Natural killer cell (primary cell): ENCODE results near the gene FAM184B. TPM values are rescaled to one million over a fixed set of nuclear protein-coding genes. Genes with fewer than 3 reads are reported as not detected.

Experiments used
- ATAC-seq, 3 donors: fragments of 150-1000 bp in 2 of 3; fragments of 200-7000 bp in 1 of 3; cut with Tn5 transposase; 1 replicate in 1 of 3; 2 replicates in 2 of 3; pipeline ENCODE4 v1.10.0; 2021; ENCODE audit warnings: mild to moderate bottlenecking in 2 of 3, moderate library complexity in 2 of 3
- DNase-seq, 2 donors: peaks; one replicate each; pipeline versions ENCODE4 v3.0.0 to v3.0.0-alpha.2; 2013 to 2021; ENCODE audit warnings: mixed read lengths in 1 of 2
- H3K27ac ChIP-seq: one replicate; pipeline ENCODE4 v1.5.1; 2013; ENCODE audit warnings: mild to moderate bottlenecking, low read length
- H3K27me3 ChIP-seq: one replicate; pipeline ENCODE4 v1.6.1; 2013; ENCODE audit warnings: low read length; ENCODE audit not compliant: control insufficient read depth, insufficient read depth
- H3K36me3 ChIP-seq: one replicate; pipeline ENCODE4 v1.6.1; 2013; ENCODE audit warnings: low read length; ENCODE audit not compliant: control insufficient read depth, insufficient read depth
- H3K4me1 ChIP-seq: one replicate; pipeline ENCODE4 v1.6.1; 2013; ENCODE audit warnings: low read length; ENCODE audit not compliant: control insufficient read depth, insufficient read depth
- H3K4me3 ChIP-seq: one replicate; pipeline ENCODE4 v1.5.1; 2013; ENCODE audit warnings: low read length
- H3K9me3 ChIP-seq: one replicate; pipeline ENCODE4 v1.6.1; 2013; ENCODE audit warnings: low read length; ENCODE audit not compliant: control insufficient read depth, insufficient read depth
- H3K27ac Mint-ChIP-seq, 2 donors: one replicate each; pipeline ENCODE4 v1.8.0; 2022; ENCODE audit warnings: mild to moderate bottlenecking in 2 of 2, mixed read lengths in 2 of 2, moderate library complexity in 1 of 2
- H3K27me3 Mint-ChIP-seq, 2 donors: one replicate each; pipeline ENCODE4 v1.8.0; 2022; ENCODE audit warnings: low read depth in 2 of 2, mixed read lengths in 2 of 2
- H3K36me3 Mint-ChIP-seq: one replicate; pipeline ENCODE4 v1.8.0; 2022; ENCODE audit warnings: mixed read lengths
- H3K4me1 Mint-ChIP-seq, 2 donors: one replicate each; pipeline ENCODE4 v1.8.0; 2022; ENCODE audit warnings: mixed read lengths in 2 of 2
- H3K4me3 Mint-ChIP-seq: one replicate; pipeline ENCODE4 v1.8.0; 2022; ENCODE audit warnings: mild to moderate bottlenecking, moderate library complexity, mixed read lengths
- H3K9me3 Mint-ChIP-seq, 2 donors: one replicate each; pipeline ENCODE4 v1.8.0; 2022; ENCODE audit warnings: mixed read lengths in 2 of 2
- CTCF ChIP-seq: fragments of 200-600 bp; IDR thresholded peaks from one replicate; pipeline ENCODE4 v1.8.0; 2022; ENCODE audit warnings: antibody characterized with exemption
- WGBS: methylation state at CpG from one replicate; pipeline ENCODE4 v1.1.7; 2013; ENCODE audit warnings: missing lambda C conversion rate; ENCODE audit not compliant: insufficient coverage; 5-methylcytosine and 5-hydroxymethylcytosine counted together
- intact Hi-C: fragments of 100-400 bp; cut with micrococcal nuclease; formaldehyde crosslinking; loops from one replicate; pipeline ENCODE4 v1.14.2; 2022
- total RNA-seq, 4 donors: library from RNA; stranded (reverse); fragments of 120-200 nt in 1 of 4; gene quantifications; one replicate each; pipeline versions ENCODE4 v1.2.3 to v1.2.4, GENCODE V29; 2013 to 2022

FAM184B gene
- total RNA-seq, 3 donors from 2014 or later (not counting 1 experiment from before 2014, with no cell fraction given), result 0.05 TPM; not detected in 2

- WGBS, result 82% methylated on average over 2 of the region's 3 CpGs
- H3K27me3 ChIP-seq, result no peaks in the 10 kb centered on the region
- Mint-ChIP-seq H3K4me3 (no peak overlapping the region), H3K36me3 (peaks cover 13% of the 10 kb centered on the region), H3K4me1 (peaks cover 9 to 10% of the 10 kb centered on the region in 2 donors), H3K27me3 (peaks cover 8 to 22% of the 10 kb centered on the region in 2 donors), H3K27ac (no peak overlapping the region), H3K9me3 (peaks cover 0 to 3% of the 10 kb centered on the region in 2 donors)
- H3K9me3 ChIP-seq, result no peaks in the 10 kb centered on the region
- no peak overlapping the region for H3K4me3 ChIP-seq
- no peak overlapping the region for H3K27ac ChIP-seq
- H3K36me3 ChIP-seq, result no peaks in the 10 kb centered on the region
- TF ChIP-seq CTCF, result no peak
- H3K4me1 ChIP-seq, result peaks cover 6% of the 10 kb centered on the region
- intact Hi-C loops, result no loop called here
- DNase-seq, result no peak
- ATAC-seq, result peak in 1 of 3 donors; percentile 27
Observed at GRCh38 chr4:17667253-17667652, 114.2 kb downstream of the FAM184B start.

GRCh38 chr4:17665852-17666251 lies 115.6 kb downstream of the FAM184B start:
- no peaks in the 10 kb centered on the region for H3K9me3 Mint-ChIP-seq
- H3K27me3 ChIP-seq, result no peaks in the 10 kb centered on the region
- H3K4me3 Mint-ChIP-seq, result no peak overlapping the region
- WGBS, result 97% methylated on average over 3 of the region's 3 CpGs
- H3K27me3 Mint-ChIP-seq, result peaks cover 3 to 13% of the 10 kb centered on the region in 2 donors
- intact Hi-C loops, result no loop called here
- no peaks in the 10 kb centered on the region for H3K36me3 ChIP-seq
- peaks cover 6% of the 10 kb centered on the region for H3K4me1 ChIP-seq
- no peak overlapping the region for H3K4me3 ChIP-seq
- no peak for DNase-seq
- H3K36me3 Mint-ChIP-seq, result peaks cover 1% of the 10 kb centered on the region
- TF ChIP-seq CTCF, result no peak
- no peaks in the 10 kb centered on the region for H3K9me3 ChIP-seq
- ATAC-seq, result no peak
- peaks cover 9 to 10% of the 10 kb centered on the region in 2 donors for H3K4me1 Mint-ChIP-seq
- H3K27ac Mint-ChIP-seq, result no peak overlapping the region
- H3K27ac ChIP-seq, result no peak overlapping the region

- ATAC-seq, result no peak
- H3K4me3 Mint-ChIP-seq, result no peak overlapping the region
- peaks cover 9 to 10% of the 10 kb centered on the region in 2 donors for H3K4me1 Mint-ChIP-seq
- 60% methylated on average over 1 of the region's 1 CpG for WGBS
- Histone ChIP-seq H3K9me3 (no peaks in the 10 kb centered on the region), H3K4me1 (peaks cover 6% of the 10 kb centered on the region), H3K4me3 (no peak overlapping the region), H3K36me3 (no peaks in the 10 kb centered on the region), H3K27ac (no peak overlapping the region), H3K27me3 (no peaks in the 10 kb centered on the region)
- H3K27ac Mint-ChIP-seq, result no peak overlapping the region
- intact Hi-C loops, result no loop called here
- DNase-seq, result no peak
- TF ChIP-seq CTCF, result no peak
- peaks cover 3 to 8% of the 10 kb centered on the region in 2 donors for H3K27me3 Mint-ChIP-seq
- H3K9me3 Mint-ChIP-seq, result no peaks in the 10 kb centered on the region
- H3K36me3 Mint-ChIP-seq, result no peaks in the 10 kb centered on the region
Observed at GRCh38 chr4:17665346-17665745, 116.1 kb downstream of the FAM184B start.

GRCh38 chr4:17664755-17665154 lies 116.7 kb downstream of the FAM184B start:
- intact Hi-C loops, result no loop called here
- Mint-ChIP-seq H3K9me3 (no peaks in the 10 kb centered on the region), H3K27me3 (peaks cover 2 to 3% of the 10 kb centered on the region in 2 donors), H3K4me1 (peaks cover 9 to 10% of the 10 kb centered on the region in 2 donors), H3K4me3 (no peak overlapping the region), H3K36me3 (no peaks in the 10 kb centered on the region), H3K27ac (no peak overlapping the region)
- no peaks in the 10 kb centered on the region for H3K36me3 ChIP-seq
- no peak overlapping the region for H3K4me3 ChIP-seq
- no peaks in the 10 kb centered on the region for H3K9me3 ChIP-seq
- H3K27ac ChIP-seq, result no peak overlapping the region
- peak in 2 of 3 donors; percentile 30 to 45 for ATAC-seq
- no peak for TF ChIP-seq CTCF
- DNase-seq, result no peak
- 16% methylated on average over 4 of the region's 4 CpGs for WGBS
- H3K27me3 ChIP-seq, result no peaks in the 10 kb centered on the region
- H3K4me1 ChIP-seq, result peaks cover 6% of the 10 kb centered on the region
